ENCODE results near the gene HABP4. TPM values are rescaled to one million over a fixed set of nuclear protein-coding genes. Genes with fewer than 3 reads are reported as not detected.

HABP4 gene
- total RNA-seq (2014; rRNA removed; shearing (Covaris generic)): 7.7 and 8.8 TPM in 2 replicates

GRCh38 chr9:96449845-96450612, at the start of gene HABP4:
Gene HABP4, plus strand, starts transcription at chr9:96450169. Its CDS starts 111 bp downstream, at chr9:96450280.

GRCh38 chr9:96418083-96418919, 31.7 kb upstream of the HABP4 start, which contains the start of gene ZNF367:
Gene ZNF367, minus strand, starts transcription at chr9:96418370. Its CDS starts 338 bp downstream, at chr9:96418032.

Other genes with a start within 250 kb of the HABP4 start
- 1.0 and 1.2 TPM in 2 replicates for gene HSD17B3, start 148.0 kb upstream of the HABP4 start, total RNA-seq (2014; rRNA removed; shearing (Covaris generic))
- 17.5 and 22.8 TPM in 2 replicates for gene SLC35D2, start 66.5 kb upstream of the HABP4 start, total RNA-seq (2014; rRNA removed; shearing (Covaris generic))
- 26.6 and 28.6 TPM in 2 replicates for gene ZNF367, start 31.8 kb upstream of the HABP4 start, total RNA-seq (2014; rRNA removed; shearing (Covaris generic))
- gene CDC14B, start 169.7 kb downstream of the HABP4 start, total RNA-seq (2014; rRNA removed; shearing (Covaris generic)): 8.8 and 8.9 TPM in 2 replicates
- 5.8 and 6.3 TPM in 2 replicates for gene PRXL2C, start 205.1 kb downstream of the HABP4 start, total RNA-seq (2014; rRNA removed; shearing (Covaris generic))

Measured in A375 (cell line).